GM21447 (cell line): ENCODE data around the gene MARCHF2.
A peak's percentile ranks its signal among the peaks of the same experiment; 100 is the strongest.
"Not testable (repeated sequence)": the region's sequence is repeated elsewhere in the genome, so short reads cannot be mapped to it uniquely, and the experiment has no call there.

Source experiments
- ATAC-seq: cut with Tn5 transposase; IDR thresholded peaks from one replicate; pipeline ENCODE4 v1.9.1; 2021; ENCODE audit not compliant: unreplicated experiment

The MARCHF2 gene, protein sequence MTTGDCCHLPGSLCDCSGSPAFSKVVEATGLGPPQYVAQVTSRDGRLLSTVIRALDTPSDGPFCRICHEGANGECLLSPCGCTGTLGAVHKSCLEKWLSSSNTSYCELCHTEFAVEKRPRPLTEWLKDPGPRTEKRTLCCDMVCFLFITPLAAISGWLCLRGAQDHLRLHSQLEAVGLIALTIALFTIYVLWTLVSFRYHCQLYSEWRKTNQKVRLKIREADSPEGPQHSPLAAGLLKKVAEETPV

GRCh38 chr19:8412783-8413628 is at the start of gene MARCHF2:
TSS of gene MARCHF2 (plus strand) at chr19:8413305. CDS start at chr19:8421841, 8,536 bp downstream.
- ATAC-seq = peak; percentile 98

GRCh38 chr19:8363803-8364771 is 49.0 kb upstream of the MARCHF2 start, which contains the start of gene ANGPTL4:
TSS of gene ANGPTL4 (plus strand) at chr19:8364155. CDS start at chr19:8364322, 167 bp downstream.
- ATAC-seq = no peak

GRCh38 chr19:8366121-8366581 is 47.0 kb upstream of the MARCHF2 start:
- ATAC-seq = no peak

DNA sequence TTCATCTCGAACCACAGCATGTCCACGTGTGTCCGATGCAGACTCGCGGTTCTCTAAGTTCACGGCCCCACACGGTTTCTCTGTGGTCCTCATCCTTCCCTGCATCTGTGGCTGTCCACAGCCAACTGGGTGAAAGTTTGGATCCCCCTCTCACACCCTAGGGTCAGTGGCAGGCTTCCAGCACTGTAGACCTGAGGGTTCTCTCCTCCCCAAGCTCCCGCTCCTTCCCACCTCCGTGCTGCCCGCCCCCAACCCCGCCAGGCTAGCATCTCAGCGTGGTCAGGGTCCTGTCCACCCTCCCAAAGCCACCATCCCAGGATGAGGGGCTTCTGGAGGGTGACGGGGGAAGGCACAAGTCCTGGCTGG is 46.2 kb upstream of the MARCHF2 start:
- ATAC-seq = no peak

DNA sequence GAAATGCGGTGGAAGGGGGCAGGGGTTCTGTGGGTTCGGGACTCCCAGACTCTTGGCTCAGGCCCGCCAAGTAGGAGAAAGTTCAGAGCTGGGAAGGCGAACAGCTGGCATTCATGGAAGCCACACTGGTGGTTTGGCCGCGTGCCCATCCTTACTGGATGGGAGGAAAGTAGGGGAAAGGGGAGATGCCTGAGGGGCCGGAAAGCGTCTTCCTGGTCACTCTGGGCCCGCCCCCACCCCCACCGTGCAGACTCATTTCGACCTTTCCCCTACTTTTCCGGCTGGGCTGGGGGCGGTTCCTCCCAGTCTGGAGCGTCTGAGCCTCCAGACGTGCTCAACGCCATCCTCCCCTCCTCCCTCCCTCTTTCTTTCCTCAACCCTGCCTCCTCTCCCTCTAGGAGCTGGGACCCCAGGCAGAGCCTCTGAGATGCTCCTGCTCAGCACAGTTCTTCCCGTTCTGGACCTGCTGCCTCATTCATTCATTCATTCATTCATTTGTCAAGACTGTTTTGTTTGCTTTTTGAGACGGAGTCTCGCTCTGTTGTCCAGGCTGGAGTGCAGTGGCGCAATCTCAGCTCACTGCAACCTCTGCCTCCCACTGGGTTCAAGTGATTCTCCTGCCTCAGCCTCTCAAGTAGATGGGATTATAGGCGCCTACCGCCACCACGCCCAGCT is 45.6 kb upstream of the MARCHF2 start:
- no peak for ATAC-seq

GRCh38 chr19:8370176-8371010 is 42.7 kb upstream of the MARCHF2 start:
- ATAC-seq = no peak

- ATAC-seq = no peak
These were observed 41.9 kb upstream of the MARCHF2 start for GRCh38 chr19:8371011-8371804.

DNA sequence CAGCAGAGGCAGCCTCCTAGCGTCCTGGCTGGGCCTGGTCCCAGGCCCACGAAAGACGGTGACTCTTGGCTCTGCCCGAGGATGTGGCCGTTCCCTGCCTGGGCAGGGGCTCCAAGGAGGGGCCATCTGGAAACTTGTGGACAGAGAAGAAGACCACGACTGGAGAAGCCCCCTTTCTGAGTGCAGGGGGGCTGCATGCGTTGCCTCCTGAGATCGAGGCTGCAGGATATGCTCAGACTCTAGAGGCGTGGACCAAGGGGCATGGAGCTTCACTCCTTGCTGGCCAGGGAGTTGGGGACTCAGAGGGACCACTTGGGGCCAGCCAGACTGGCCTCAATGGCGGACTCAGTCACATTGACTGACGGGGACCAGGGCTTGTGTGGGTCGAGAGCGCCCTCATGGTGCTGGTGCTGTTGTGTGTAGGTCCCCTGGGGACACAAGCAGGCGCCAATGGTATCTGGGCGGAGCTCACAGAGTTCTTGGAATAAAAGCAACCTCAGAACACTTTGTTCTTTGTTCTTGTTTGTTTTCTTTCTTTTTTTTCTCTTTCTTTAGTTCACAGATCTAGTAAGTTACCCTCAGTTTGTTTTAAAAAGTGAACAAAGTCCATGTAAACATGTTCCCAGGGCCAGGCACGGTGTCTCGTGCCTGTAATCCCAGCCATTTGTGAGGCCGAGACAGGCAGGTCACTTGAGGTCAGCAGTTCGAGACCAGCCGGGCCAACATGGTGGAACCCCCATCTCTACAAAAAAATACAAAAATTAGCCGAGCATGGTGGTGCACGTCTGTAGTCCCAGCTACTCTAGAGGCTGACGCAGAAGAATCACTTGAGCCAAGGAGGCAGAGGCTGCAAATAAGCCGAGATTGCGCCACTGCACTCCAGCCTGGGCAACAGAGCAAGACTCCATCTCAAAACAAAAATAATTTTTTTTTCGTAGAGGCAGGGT is 39.0 kb upstream of the MARCHF2 start:
- ATAC-seq = no peak

GRCh38 chr19:8375766-8376165 is 37.3 kb upstream of the MARCHF2 start:
- ATAC-seq = not testable (repeated sequence)

GRCh38 chr19:8376373-8376974 is 36.6 kb upstream of the MARCHF2 start:
- not testable (repeated sequence) for ATAC-seq

- ATAC-seq = no peak
These were observed 35.5 kb upstream of the MARCHF2 start for GRCh38 chr19:8377598-8377997.

- ATAC-seq = not testable (repeated sequence)
These were observed 33.8 kb upstream of the MARCHF2 start for GRCh38 chr19:8379156-8379891.

GRCh38 chr19:8384569-8384968 is 28.5 kb upstream of the MARCHF2 start:
- not testable (repeated sequence) for ATAC-seq

- not testable (repeated sequence) for ATAC-seq
These were observed 28.0 kb upstream of the MARCHF2 start for GRCh38 chr19:8385103-8385502.

- ATAC-seq = not testable (repeated sequence)
These were observed 27.5 kb upstream of the MARCHF2 start for GRCh38 chr19:8385566-8385965.

DNA sequence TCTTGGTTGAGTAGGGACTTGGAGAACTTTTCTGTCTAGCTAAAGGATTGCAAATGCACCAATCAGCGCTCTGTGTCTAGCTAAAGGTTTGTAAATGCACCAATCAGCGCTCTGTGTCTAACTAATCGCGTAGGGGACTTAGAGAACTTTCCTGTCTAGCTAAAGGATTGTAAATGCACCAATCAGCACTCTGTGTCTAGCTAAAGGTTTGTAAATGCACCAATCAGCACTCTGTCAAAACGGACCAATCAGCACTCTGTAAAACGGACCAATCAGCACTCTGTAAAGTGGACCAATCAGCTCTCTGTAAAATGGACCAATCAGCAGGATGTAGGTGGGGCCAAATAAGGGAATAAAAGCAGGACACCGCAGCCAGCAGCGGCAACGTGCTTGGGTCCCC is 26.7 kb upstream of the MARCHF2 start:
- not testable (repeated sequence) for ATAC-seq
